OCI-LY3 (cell line): ENCODE results near the gene IFT25.

ENCODE experiments used
- H2AFZ ChIP-seq: fragments of 200-600, 300-600 bp; shearing (Covaris generic); 2 replicates; pipeline ENCODE4 v1.6.0; 2014; ENCODE audit warnings: antibody characterized with exemption, low read depth, low read length
- H3K27ac ChIP-seq: fragments of 200-600, 300-600 bp; sonication (generic); 2 replicates; pipeline ENCODE4 v1.5.1; 2014; ENCODE audit warnings: mild to moderate bottlenecking, low read length, moderate library complexity, mixed read lengths
- H3K27me3 ChIP-seq: fragments of 200-600, 300-600 bp; sonication (generic); 2 replicates; pipeline ENCODE4 v1.6.1; 2014; ENCODE audit warnings: low read depth, low read length, mixed read lengths
- H3K36me3 ChIP-seq: fragments of 200-600, 300-600 bp; sonication (generic); replicated peaks from 2 replicates; pipeline ENCODE3; 2014; ENCODE audit warnings: low read depth, low read length, mixed read lengths
- H3K4me1 ChIP-seq: fragments of 300-600, 200-600 bp; sonication (generic); 2 replicates; pipeline ENCODE4 v1.6.1; 2014; ENCODE audit warnings: low read length, mixed read lengths
- H3K4me2 ChIP-seq: fragments of 200-600, 300-600 bp; sonication (generic); 2 replicates; pipeline ENCODE4 v1.6.1; 2014; ENCODE audit warnings: low read length, mixed read lengths
- H3K4me3 ChIP-seq: fragments of 300-600, 200-600 bp; sonication (generic); 2 replicates; pipeline ENCODE4 v1.5.1; 2014; ENCODE audit warnings: antibody characterized with exemption, mild to moderate bottlenecking, low read length, moderate library complexity
- H3K79me2 ChIP-seq: fragments of 300-600, 200-600 bp; shearing (Covaris generic); 2 replicates; pipeline ENCODE4 v1.6.1; 2014; ENCODE audit warnings: mild to moderate bottlenecking, low read length, mixed read lengths
- H3K9ac ChIP-seq: fragments of 300-600, 200-600 bp; shearing (Covaris generic); 2 replicates; pipeline ENCODE4 v1.6.0; 2014; ENCODE audit warnings: mild to moderate bottlenecking, low read length, moderate library complexity
- H3K9me3 ChIP-seq: fragments of 200-600, 300-600 bp; shearing (Covaris generic); 2 replicates; pipeline ENCODE4 v1.6.1; 2014; ENCODE audit warnings: low read length, mixed read lengths; ENCODE audit not compliant: insufficient read depth
- H4K20me1 ChIP-seq: fragments of 200-600, 300-600 bp; sonication (generic); 2 replicates; pipeline ENCODE4 v1.6.1; 2016; ENCODE audit warnings: low read length, mixed read lengths; ENCODE audit not compliant: insufficient read depth
- EZH2phosphoT487 ChIP-seq: fragments of 200-600 bp; shearing (Covaris generic); IDR thresholded peaks from 2 replicates; pipeline ENCODE4 v1.6.1; 2018; ENCODE audit warnings: antibody characterized with exemption, mixed run types, low read depth
- TF ChIP-seq, protein P1 (sequence below): fragments of 200-600, 300-600 bp; sonication (generic); IDR thresholded peaks from 2 replicates; pipeline ENCODE4 v1.5.1; 2014; ENCODE audit warnings: antibody characterized with exemption, low read length, low read depth

Gene IFT25

DNA sequence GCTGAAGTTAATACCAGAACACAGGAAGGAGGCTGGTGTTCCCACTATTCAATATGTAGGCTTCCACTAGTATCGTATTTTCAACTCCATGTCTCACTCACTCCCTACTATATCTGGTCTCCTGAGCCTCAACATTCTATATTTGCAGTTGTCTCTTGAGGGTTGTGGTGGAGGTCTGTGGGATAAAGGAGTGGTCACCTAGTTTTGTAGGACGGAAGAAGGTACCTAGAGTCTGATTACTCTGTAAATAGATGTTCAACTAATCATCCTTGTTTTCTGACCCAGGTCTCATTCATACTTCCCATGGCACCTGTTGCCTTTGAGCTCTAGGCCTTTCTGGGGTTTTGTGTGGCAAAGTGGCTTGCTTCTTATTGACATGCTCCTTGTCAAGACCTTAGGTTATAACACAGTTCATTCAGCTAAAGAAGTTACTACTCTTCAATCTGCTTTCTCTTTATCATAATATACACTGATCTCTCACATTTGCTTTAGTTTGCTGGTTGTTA, 18.1 kb downstream of the IFT25 start:
- Histone ChIP-seq H3K4me1 (peaks cover 12% of the 10 kb centered on the region), H2AFZ (no peak overlapping the region), H3K36me3 (peaks cover 6% of the 10 kb centered on the region), H3K27me3 (no peaks in the 10 kb centered on the region), H3K9me3 (no peaks in the 10 kb centered on the region), H4K20me1 (no peaks in the 10 kb centered on the region), H3K79me2 (no peaks in the 10 kb centered on the region), H3K4me3 (no peak overlapping the region), H3K4me2 (no peak overlapping the region), H3K9ac (no peak overlapping the region), H3K27ac (no peak overlapping the region)
- no peak for TF ChIP-seq EZH2phosphoT487
- TF ChIP-seq, protein P1, sequence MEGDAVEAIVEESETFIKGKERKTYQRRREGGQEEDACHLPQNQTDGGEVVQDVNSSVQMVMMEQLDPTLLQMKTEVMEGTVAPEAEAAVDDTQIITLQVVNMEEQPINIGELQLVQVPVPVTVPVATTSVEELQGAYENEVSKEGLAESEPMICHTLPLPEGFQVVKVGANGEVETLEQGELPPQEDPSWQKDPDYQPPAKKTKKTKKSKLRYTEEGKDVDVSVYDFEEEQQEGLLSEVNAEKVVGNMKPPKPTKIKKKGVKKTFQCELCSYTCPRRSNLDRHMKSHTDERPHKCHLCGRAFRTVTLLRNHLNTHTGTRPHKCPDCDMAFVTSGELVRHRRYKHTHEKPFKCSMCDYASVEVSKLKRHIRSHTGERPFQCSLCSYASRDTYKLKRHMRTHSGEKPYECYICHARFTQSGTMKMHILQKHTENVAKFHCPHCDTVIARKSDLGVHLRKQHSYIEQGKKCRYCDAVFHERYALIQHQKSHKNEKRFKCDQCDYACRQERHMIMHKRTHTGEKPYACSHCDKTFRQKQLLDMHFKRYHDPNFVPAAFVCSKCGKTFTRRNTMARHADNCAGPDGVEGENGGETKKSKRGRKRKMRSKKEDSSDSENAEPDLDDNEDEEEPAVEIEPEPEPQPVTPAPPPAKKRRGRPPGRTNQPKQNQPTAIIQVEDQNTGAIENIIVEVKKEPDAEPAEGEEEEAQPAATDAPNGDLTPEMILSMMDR = no peak

DNA sequence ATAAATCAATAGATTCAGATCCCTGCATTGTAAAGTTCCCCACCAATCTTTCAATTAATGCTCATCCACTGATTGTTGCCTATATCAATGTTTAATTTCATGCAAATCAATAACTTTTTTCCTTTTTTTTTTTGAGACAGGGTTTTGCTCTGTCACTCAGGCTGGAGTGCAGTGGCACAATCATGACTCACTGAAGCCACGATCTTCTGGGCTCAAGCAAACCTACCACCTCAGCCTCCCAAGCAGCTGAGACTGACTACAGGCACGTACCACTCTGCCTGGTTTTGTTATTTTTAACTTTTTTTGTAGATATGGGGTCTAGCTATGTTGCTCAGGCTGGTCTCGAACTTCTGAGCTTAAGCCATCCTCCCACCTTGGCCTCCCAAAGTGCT, 25.8 kb downstream of the IFT25 start:
- H3K4me3 ChIP-seq = no peak overlapping the region
- H4K20me1 ChIP-seq = no peaks in the 10 kb centered on the region
- H3K4me1 ChIP-seq = peaks cover 10% of the 10 kb centered on the region
- H3K27ac ChIP-seq = no peak overlapping the region
- no peak overlapping the region for H3K4me2 ChIP-seq
- H3K79me2 ChIP-seq = no peaks in the 10 kb centered on the region
- H3K36me3 ChIP-seq = no peaks in the 10 kb centered on the region
- no peaks in the 10 kb centered on the region for H3K27me3 ChIP-seq
- no peak overlapping the region for H3K9ac ChIP-seq
- no peaks in the 10 kb centered on the region for H3K9me3 ChIP-seq
- H2AFZ ChIP-seq = no peak overlapping the region
- TF ChIP-seq, protein P1 = no peak

DNA sequence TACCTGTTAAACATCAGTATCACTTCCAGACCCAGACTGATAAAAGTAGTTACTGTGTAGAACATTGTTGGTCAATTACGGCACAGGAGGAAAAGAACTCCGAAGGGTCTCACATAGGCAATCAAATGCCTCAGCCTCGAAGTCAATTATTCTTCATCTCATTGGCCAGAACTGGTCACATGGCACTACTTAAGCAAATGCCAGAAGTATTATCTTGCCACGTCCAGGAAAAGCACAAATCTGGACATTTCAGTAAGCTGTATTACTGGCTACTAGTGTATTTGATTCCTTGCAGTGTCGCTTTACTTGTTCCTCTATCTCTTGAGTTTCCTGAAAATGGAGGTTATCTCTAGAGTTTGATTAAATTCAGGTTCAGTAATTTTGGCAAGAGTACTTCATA, 27.2 kb downstream of the IFT25 start:
- Histone ChIP-seq H3K4me3 (no peak overlapping the region), H3K9me3 (no peaks in the 10 kb centered on the region), H3K79me2 (no peaks in the 10 kb centered on the region), H3K36me3 (no peaks in the 10 kb centered on the region), H3K4me1 (no peaks in the 10 kb centered on the region; the same call in 1 of the 2 replicates), H2AFZ (no peak overlapping the region), H4K20me1 (no peaks in the 10 kb centered on the region), H3K9ac (no peak overlapping the region), H3K27me3 (no peaks in the 10 kb centered on the region), H3K4me2 (no peak overlapping the region), H3K27ac (no peak overlapping the region)
- TF ChIP-seq, protein P1 = no peak
- no peak for TF ChIP-seq EZH2phosphoT487

DNA sequence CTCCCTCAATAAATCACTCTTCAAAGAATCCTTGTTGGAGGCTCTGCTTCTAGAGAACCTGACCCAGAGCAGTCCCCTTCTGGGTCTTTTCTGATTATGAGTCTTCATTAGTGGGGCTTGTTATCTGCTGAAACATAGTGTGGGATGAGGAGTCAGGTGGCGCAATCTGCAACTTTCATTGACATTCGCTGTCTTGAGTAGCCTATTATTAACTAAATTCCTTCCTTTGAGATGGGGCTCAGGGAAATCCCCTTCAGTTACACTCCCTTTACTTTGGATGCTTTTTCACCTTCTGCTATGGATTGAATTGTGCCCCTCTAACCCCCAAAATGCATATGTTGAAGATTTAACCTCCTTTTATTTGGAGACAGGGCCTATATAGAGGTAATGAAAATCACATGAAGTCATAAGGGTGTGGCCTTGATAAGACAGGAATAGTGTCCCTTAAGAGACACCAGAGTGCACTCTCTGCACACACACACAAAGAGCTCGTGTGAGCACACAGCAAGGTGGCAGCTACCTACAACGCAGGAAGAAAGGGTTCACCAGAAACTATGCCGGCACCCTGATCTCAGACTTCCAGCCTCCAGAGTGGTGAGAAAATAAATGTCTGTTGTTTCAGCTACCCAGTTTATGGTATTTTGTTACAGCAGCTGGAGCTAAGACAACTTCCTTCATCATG, 32.0 kb downstream of the IFT25 start:
- H3K4me2 ChIP-seq = no peak overlapping the region
- no peak overlapping the region for H3K9ac ChIP-seq

More for the DNA sequence above, 32.0 kb downstream of the IFT25 start:
- Histone ChIP-seq H2AFZ (no peak overlapping the region), H3K27ac (no peak overlapping the region), H3K36me3 (no peaks in the 10 kb centered on the region), H3K4me3 (no peak overlapping the region), H3K4me1 (no peaks in the 10 kb centered on the region), H4K20me1 (no peaks in the 10 kb centered on the region), H3K27me3 (no peaks in the 10 kb centered on the region), H3K79me2 (no peaks in the 10 kb centered on the region), H3K9me3 (no peaks in the 10 kb centered on the region)
- no peak for TF ChIP-seq EZH2phosphoT487
- TF ChIP-seq, protein P1 = no peak
